Ascending aorta (tissue), 2 donors: ENCODE data around the gene KRT3. TPM values are rescaled to one million over a fixed set of nuclear protein-coding genes. Genes with fewer than 3 reads are reported as not detected.

Experiments
- DNase-seq, 2 donors: peaks; one replicate each; pipeline ENCODE4 v3.0.0-alpha.2; 2019; ENCODE audit warnings: low spot score in 2 of 2
- H3K27ac ChIP-seq, 2 donors: fragments of 200-600 bp; sonication (generic); one replicate each; pipeline ENCODE4 v1.5.1; 2016 to 2017; ENCODE audit warnings: mild to moderate bottlenecking in 1 of 2
- H3K27me3 ChIP-seq: fragments of 200-600 bp; sonication (generic); one replicate; pipeline ENCODE4 v1.5.1; 2017
- H3K36me3 ChIP-seq, 2 donors: fragments of 200-600 bp; sonication (generic); one replicate each; pipeline ENCODE4 v1.5.1; 2016
- H3K4me1 ChIP-seq, 2 donors: fragments of 200-600 bp; sonication (generic); one replicate each; pipeline ENCODE4 v1.5.1; 2016 to 2017; ENCODE audit warnings: mild to moderate bottlenecking in 1 of 2
- H3K4me3 ChIP-seq, 2 donors: fragments of 200-600 bp; sonication (generic); one replicate each; pipeline ENCODE4 v1.5.1; 2016 to 2017; ENCODE audit warnings: mild to moderate bottlenecking in 1 of 2
- H3K9me3 ChIP-seq, 2 donors: fragments of 200-600 bp; sonication (generic); one replicate each; pipeline ENCODE4 v1.5.1; 2016
- intact Hi-C: fragments of 100-400 bp; cut with DNase I; formaldehyde crosslinking; loops from one replicate; pipeline ENCODE4 v1.15.1; 2023
- total RNA-seq: library from RNA; depleted of rRNA; stranded (reverse); fragments of >200 nt; gene quantifications from one replicate; pipeline ENCODE4 v1.1.0, GENCODE V29; 2016
- TF ChIP-seq, protein P1 (sequence below), 3 experiments: fragments of 200-600 bp in 2 of 3; fragments of 450-650 bp in 1 of 3; sonication (generic) in 2 of 3; IDR thresholded peaks; one replicate each; pipeline ENCODE4 v1.5.1; 2016 to 2019; ENCODE audit warnings: antibody characterized with exemption in 3 of 3, mild to moderate bottlenecking in 1 of 3, moderate library complexity in 1 of 3

KRT3 gene
- not detected for total RNA-seq

GRCh38 chr12:52795694-52796428 lies at the start of gene KRT3:
Gene KRT3 (minus strand): TSS chr12:52796117. CDS start chr12:52796042, 75 bp downstream.
- no peak for DNase-seq
- TF ChIP-seq, protein P1, sequence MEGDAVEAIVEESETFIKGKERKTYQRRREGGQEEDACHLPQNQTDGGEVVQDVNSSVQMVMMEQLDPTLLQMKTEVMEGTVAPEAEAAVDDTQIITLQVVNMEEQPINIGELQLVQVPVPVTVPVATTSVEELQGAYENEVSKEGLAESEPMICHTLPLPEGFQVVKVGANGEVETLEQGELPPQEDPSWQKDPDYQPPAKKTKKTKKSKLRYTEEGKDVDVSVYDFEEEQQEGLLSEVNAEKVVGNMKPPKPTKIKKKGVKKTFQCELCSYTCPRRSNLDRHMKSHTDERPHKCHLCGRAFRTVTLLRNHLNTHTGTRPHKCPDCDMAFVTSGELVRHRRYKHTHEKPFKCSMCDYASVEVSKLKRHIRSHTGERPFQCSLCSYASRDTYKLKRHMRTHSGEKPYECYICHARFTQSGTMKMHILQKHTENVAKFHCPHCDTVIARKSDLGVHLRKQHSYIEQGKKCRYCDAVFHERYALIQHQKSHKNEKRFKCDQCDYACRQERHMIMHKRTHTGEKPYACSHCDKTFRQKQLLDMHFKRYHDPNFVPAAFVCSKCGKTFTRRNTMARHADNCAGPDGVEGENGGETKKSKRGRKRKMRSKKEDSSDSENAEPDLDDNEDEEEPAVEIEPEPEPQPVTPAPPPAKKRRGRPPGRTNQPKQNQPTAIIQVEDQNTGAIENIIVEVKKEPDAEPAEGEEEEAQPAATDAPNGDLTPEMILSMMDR (IDR thresholded peaks at IDR 0.05), result no peak
- intact Hi-C loops, result no loop called here

DNA sequence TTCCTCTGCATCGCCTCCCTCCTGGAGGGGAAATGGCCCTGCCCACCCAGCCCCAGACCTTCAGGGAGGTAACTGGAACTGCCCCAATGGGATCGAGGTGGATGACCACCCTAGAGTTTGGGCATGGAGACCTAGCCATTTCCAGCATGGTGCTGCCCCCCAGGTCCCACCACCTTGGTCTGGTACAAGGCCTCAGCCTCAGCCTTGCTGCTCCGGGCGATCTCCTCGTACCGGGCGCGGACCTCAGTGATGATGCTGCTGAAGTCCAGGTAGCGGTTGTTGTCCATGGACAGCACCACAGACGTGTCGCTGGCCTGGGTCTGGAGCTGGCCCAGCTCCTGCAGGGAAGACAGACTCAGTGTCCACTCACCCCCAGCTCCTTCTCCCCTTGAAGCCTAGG lies 48.5 kb upstream of the KRT3 start:
- intact Hi-C loops, result no loop called here
- Histone ChIP-seq H3K9me3 (no peaks in the 10 kb centered on the region), H3K27ac (no peak overlapping the region), H3K4me3 (no peak overlapping the region), H3K4me1 (no peaks in the 10 kb centered on the region), H3K27me3 (no peaks in the 10 kb centered on the region), H3K36me3 (no peaks in the 10 kb centered on the region)
- TF ChIP-seq, protein P1 (IDR thresholded peaks at IDR 0.05), result no peak
- no peak for DNase-seq

More at GRCh38 chr12:52795694-52796428, at the start of gene KRT3:
- Histone ChIP-seq H3K36me3 (no peaks in the 10 kb centered on the region), H3K9me3 (no peaks in the 10 kb centered on the region), H3K27ac (no peak within 1 kb of the TSS), H3K4me1 (no peaks in the 10 kb centered on the region), H3K4me3 (no peak within 1 kb of the TSS), H3K27me3 (no peaks in the 10 kb centered on the region)

DNA sequence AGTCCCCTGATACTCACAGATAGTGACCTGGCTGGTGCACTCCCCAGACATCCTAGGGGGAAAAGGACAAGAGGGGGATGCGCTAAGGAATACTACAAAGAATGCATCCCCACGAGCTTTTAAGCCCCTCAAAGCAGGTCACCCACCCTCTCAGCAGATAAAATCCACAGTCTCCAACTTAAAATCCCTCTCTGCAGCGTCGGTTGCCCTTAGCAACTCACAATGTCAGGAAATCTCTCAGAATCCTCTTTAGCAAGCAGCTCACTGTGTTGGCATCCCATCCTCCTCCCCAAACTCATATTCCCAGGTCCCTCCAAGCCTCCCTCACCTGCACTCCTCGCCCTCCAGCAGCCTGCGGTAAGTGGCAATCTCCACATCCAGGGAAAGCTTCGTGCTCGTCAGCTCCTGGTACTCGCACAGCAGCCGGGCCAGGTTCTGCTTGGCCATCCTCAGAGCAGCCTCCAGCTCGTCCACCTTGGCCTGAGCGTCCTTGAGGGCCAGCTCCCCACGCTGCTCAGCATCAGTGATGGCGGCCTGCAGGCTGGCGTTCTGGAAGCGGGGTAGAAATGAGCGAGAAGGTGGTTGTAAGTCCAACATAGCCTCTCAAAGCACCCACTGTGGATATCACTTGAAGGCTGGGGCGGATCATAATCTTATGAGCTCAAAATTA lies 43.7 kb upstream of the KRT3 start:
- TF ChIP-seq, protein P1 (IDR thresholded peaks at IDR 0.05), result no peak
- no peaks in the 10 kb centered on the region for H3K4me1 ChIP-seq
- intact Hi-C loops, result no loop called here
- no peaks in the 10 kb centered on the region for H3K27me3 ChIP-seq
- H3K36me3 ChIP-seq, result no peaks in the 10 kb centered on the region
- H3K9me3 ChIP-seq, result no peaks in the 10 kb centered on the region
- no peak for DNase-seq
- no peak overlapping the region for H3K27ac ChIP-seq
- H3K4me3 ChIP-seq, result no peak overlapping the region

- H3K9me3 ChIP-seq, result no peaks in the 10 kb centered on the region
- no peaks in the 10 kb centered on the region for H3K27me3 ChIP-seq
- no peak overlapping the region for H3K4me3 ChIP-seq
- DNase-seq, result no peak
- no peak overlapping the region for H3K27ac ChIP-seq
- TF ChIP-seq, protein P1 (IDR thresholded peaks at IDR 0.05), result no peak
- intact Hi-C loops, result no loop called here
- H3K36me3 ChIP-seq, result no peaks in the 10 kb centered on the region
- H3K4me1 ChIP-seq, result no peaks in the 10 kb centered on the region
These were observed 42.9 kb upstream of the KRT3 start for GRCh38 chr12:52838609-52839435.

- no peak for DNase-seq
- no peaks in the 10 kb centered on the region for H3K27me3 ChIP-seq
- TF ChIP-seq, protein P1 (IDR thresholded peaks at IDR 0.05), result no peak
- no peak overlapping the region for H3K27ac ChIP-seq
- H3K4me1 ChIP-seq, result no peaks in the 10 kb centered on the region
- intact Hi-C loops, result no loop called here
- no peak overlapping the region for H3K4me3 ChIP-seq
- no peaks in the 10 kb centered on the region for H3K9me3 ChIP-seq
- H3K36me3 ChIP-seq, result no peaks in the 10 kb centered on the region
These were observed 42.1 kb upstream of the KRT3 start for GRCh38 chr12:52837781-52838608.
